DMS153 treated with DMSO at 0.1 percent for 48 hours (cell line): ENCODE data around the gene TMEM117.
"Not testable (repeated sequence)": the region's sequence is repeated elsewhere in the genome, so short reads cannot be mapped to it uniquely, and the experiment has no call there.

ENCODE experiments used
- DNase-seq: peaks from one replicate; lab custom pipeline; 2025; ENCODE audit not compliant: unreplicated experiment; lab: John Stamatoyannopoulos, UW

TMEM117 gene

GRCh38 chr12:44019118-44019517 lies 183.2 kb downstream of the TMEM117 start:
- DNase-seq, result no peak

DNA sequence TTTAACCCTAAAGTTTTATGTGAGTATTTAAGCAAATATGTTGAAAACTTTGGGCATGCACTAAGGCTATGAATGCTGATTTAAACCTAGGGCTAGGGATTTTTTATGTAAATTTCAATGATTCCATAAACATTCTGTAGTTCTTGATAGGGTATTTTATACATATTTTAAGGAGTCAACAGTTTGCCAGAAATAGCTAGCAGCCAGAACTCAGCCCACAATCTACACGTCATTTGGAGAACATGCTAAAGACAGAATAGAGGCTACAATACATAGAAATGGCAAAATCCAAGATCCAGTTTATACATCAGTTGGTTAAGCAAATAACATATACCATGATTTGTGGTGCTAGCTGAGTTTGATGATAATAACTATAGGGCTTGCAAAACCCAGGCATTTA lies 184.7 kb downstream of the TMEM117 start:
- no peak for DNase-seq

- DNase-seq, result no peak
Measured at GRCh38 chr12:44021471-44021971, 185.6 kb downstream of the TMEM117 start.

DNA sequence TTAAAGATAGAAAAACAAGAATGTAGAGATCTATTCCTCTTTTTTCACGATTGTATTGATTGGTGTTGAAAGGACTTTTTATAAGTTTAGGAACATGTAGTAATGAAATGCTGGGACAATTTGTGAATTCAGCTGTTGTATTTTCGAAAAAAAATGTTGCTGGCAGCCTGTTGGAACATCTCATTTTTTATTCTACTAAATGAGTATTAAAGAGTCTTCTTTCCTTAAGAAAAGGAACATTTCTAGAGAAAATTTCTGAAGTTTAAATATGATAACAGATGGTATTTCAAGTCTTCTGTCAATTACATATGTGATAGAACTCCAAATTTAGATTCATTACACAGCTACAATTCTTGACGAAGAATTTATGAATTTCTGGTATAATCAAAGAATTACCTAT lies 189.6 kb downstream of the TMEM117 start:
- no peak for DNase-seq

- DNase-seq, result no peak
Measured at GRCh38 chr12:44026046-44026445, 190.2 kb downstream of the TMEM117 start.

GRCh38 chr12:44026926-44027325 lies 191.0 kb downstream of the TMEM117 start:
- not testable (repeated sequence) for DNase-seq

DNA sequence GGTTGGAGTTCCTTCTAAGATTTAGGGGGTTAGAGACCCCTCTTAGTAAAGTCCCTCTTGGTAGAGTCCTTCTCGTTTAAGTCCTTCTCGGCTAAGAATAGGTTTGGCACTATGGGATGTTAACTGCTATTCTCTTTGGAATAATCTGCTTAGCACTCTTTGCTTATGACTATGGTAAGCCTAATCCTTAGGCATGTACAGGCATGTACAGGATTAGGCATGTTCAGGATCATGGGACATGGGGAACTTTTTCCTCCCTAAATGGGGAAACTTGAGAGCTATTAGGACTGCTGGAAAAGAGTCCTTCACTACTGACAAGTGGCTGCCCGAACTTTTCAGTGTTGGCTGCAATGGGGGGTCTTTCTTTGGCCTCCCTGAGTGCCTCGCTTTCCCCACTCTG lies 193.3 kb downstream of the TMEM117 start:
- DNase-seq, result no peak

GRCh38 chr12:44031472-44032185 lies 195.7 kb downstream of the TMEM117 start:
- no peak for DNase-seq

GRCh38 chr12:44034906-44035305 lies 199.0 kb downstream of the TMEM117 start:
- DNase-seq, result no peak

DNA sequence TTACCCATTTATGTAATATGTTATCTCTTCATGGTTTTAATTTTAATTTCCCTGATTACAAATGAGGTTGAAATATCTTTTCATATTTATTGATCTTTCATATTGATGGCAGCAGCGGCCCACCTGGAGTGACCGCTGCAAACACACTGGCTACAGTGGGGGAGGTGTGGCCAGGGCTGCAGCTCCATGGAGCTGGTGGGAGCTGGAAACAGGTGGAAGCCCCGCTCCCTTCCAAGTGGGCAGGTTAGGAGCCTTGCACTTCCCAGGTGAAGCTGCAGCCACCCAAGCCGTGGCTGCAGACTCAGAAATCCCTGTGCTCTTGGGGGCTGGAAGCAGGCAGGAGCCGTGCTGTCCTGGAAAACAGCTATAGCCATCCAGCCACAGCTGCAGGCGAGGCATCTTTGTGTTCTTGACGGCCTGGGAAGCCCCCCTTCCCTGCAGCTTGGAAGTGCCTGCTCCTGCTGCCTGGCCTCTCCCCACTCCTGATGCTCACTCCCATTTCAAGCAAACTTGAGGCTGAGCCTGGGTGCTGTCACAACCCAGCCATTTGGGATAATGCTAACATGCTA lies 201.1 kb downstream of the TMEM117 start:
- DNase-seq, result no peak

GRCh38 chr12:44038411-44038810 lies 202.5 kb downstream of the TMEM117 start:
- no peak for DNase-seq

GRCh38 chr12:44044491-44044890 lies 208.6 kb downstream of the TMEM117 start:
- not testable (repeated sequence) for DNase-seq

DNA sequence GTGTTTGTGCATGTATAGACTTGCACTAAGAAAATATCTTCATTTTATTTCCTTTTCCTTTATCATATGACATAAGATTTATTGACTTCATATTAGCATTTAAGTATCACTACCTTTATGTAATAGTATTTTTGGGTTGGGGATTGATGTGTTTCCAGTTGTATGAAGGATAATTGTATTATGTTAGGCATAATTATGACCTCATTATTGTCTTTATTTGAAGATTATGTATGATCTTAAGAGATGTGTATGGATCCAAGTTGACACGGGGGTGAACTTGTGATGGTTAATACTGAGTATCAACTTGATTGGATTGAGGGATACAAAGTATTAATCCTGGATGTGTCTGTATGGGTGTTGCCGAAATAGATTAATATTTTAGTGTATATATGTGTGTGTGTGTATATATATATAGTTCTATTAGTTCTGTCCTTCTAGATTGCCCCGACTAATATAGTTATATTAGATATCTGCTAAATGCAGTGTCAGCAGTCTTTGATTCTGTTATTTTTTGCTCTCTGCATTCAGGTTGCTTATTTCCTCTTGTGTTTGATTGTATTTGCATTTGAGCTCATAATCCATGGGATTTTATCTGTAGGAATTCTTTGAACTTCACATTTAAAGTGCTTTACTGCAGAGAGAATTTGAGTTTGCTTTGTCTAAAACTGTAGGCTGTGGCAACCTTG lies 211.0 kb downstream of the TMEM117 start:
- DNase-seq, result no peak

- DNase-seq, result no peak
Measured at GRCh38 chr12:44052554-44052953, 216.7 kb downstream of the TMEM117 start.

DNA sequence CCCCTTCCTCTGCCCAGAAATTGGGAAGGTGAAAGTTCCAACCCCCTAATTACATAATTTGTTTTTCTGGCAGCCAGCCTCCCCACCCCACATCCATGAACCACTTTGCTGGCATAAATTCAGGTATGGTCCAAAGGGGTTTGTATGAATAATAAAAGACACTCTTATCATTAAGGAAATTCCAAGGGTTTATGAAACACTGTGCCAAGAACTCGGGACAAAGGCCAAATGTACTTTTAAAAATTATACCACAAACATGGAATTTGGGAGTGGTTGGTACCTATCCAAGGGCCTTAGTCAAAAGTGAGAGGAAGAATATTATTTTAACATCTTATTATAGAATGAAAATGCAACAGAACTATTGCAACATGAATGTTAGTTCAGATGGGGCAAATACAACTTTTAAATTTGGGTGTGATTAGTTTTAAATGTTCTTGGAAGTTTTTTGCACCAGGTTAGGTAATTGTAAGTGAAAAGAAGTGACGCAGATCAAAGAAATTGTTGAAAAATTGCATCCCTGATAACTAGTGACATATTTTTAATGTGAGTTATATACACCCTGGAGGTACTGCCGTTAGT lies 217.8 kb downstream of the TMEM117 start:
- DNase-seq, result no peak

- DNase-seq, result no peak
Measured at GRCh38 chr12:44054281-44054680, 218.4 kb downstream of the TMEM117 start.

GRCh38 chr12:44058366-44058765 lies 222.5 kb downstream of the TMEM117 start:
- DNase-seq, result no peak

- no peak for DNase-seq
Measured at GRCh38 chr12:44059476-44059875, 223.6 kb downstream of the TMEM117 start.

DNA sequence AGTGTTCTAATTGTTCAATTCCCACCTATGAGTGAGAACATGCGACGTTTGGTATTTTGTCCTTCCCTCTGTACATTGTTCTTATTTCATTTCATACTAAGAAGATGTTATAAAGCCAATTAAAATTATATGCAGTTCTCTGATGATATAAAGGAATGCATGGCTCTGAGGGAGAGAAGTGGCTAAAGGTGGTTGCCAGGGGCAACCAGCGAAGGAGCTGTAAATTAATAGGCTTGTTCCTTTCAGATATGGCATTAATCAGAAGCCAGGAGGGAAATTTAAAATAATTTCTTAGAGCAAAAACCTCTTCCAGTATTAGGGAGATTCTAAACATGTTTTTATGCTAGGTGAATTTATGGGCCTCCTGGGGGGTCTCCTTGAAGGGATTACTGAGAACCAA lies 227.8 kb downstream of the TMEM117 start:
- no peak for DNase-seq

DNA sequence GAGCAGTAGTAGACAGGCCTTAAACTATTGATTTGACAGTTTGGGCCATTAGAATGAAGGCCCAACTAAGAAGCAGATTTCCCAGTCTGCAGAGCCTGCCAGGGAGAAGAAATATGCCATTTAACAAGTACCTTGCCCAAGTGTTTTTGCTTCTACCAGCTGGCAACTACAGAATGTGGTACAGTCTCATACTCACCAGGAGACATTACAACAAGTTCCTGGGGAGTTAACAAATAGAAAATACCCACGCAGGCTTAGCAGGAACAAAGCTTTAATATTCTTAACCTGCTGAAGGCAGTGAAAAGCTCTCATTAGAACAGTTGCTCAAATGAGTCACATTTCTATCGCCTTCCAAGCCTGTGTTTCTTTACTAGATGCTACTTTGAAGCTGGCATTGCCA lies 241.0 kb downstream of the TMEM117 start:
- DNase-seq, result no peak

- DNase-seq, result no peak
Measured at GRCh38 chr12:44077294-44077693, 241.4 kb downstream of the TMEM117 start.

- no peak for DNase-seq
Measured at GRCh38 chr12:44078273-44078672, 242.4 kb downstream of the TMEM117 start.
